ENCODE measurements around the gene NGF. TPM values are rescaled to one million over a fixed set of nuclear protein-coding genes. Genes with fewer than 3 reads are reported as not detected.

NGF gene
- total and polyA plus RNA-seq, 2 of the 4 experiments (the other 2 are of a cell fraction): 12.5 to 21.7 TPM

GRCh38 chr1:115242543-115242942 lies 95.5 kb downstream of the NGF start:
- no peak overlapping the region for H3K56ac ChIP-seq (ENCODE audit: extremely low read depth, insufficient read depth, low read length)
- no peaks in the 10 kb centered on the region for H3K27me3 ChIP-seq (ENCODE audit: control insufficient read depth, insufficient read depth, low read length)
- H4K20me1 ChIP-seq (ENCODE audit: insufficient read depth, low read length): no peaks in the 10 kb centered on the region
- ATAC-seq (ENCODE audit: low read depth) (no peak), DNase-seq (no peak)
- intact Hi-C loops (cut with micrococcal nuclease) (no loop called here), in situ Hi-C loops (cut with MboI; ENCODE audit: low sequenced_read_pairs) (no loop called here), dilution Hi-C loops (cut with HindIII; ENCODE audit: low sequenced_read_pairs, unreplicated experiment) (no loop called here)
- no peak overlapping the region for H2BK20ac ChIP-seq (ENCODE audit: low read depth, low read length)
- H3K27ac ChIP-seq (ENCODE audit: insufficient read depth, low read length): no peak overlapping the region
- no TSS peak for BruUV-seq (replicated peaks)
- H2BK15ac ChIP-seq (ENCODE audit: low read depth, low read length): no peak overlapping the region
- no peaks in the 10 kb centered on the region for H3K9me3 ChIP-seq (ENCODE audit: control insufficient read depth, insufficient read depth, low read length)
- no peak overlapping the region for H2AK5ac ChIP-seq (ENCODE audit: low read depth, low read length)
- H3K4me1 ChIP-seq (ENCODE audit: control insufficient read depth, insufficient read depth, low read length): peaks cover 6% of the 10 kb centered on the region
- WGBS, 2 experiments (ENCODE audit: extremely low coverage in 2 of 2, insufficient read length in 1 of 2): no CpG with 5 or more reads among the region's 1 CpG
- no peak overlapping the region for H3K23ac ChIP-seq (ENCODE audit: low read depth, low read length)
- no peak overlapping the region for H3K18ac ChIP-seq (ENCODE audit: low read depth, low read length)
- H2BK5ac ChIP-seq (ENCODE audit: low read depth, low read length, poor library complexity, severe bottlenecking): no peak overlapping the region
- no peak for TF ChIP-seq MXI1 (IDR thresholded peaks at IDR 0.05; ENCODE audit: borderline replicate concordance, low read depth, low read length)
- no peak for TF ChIP-seq POLR2A (IDR thresholded peaks at IDR 0.05; ENCODE audit: low read depth, low read length)
- TF ChIP-seq USF2 (IDR thresholded peaks at IDR 0.05; ENCODE audit: low read depth, low read length): no peak
- TF ChIP-seq CHD1 (IDR thresholded peaks at IDR 0.05; ENCODE audit: low read depth, low read length): no peak
- TF ChIP-seq FOS (IDR thresholded peaks at IDR 0.05; ENCODE audit: low read depth, low read length): no peak
- no peak overlapping the region for H3K9ac ChIP-seq (ENCODE audit: low read depth, low read length)
- no peak overlapping the region for H3K4ac ChIP-seq (ENCODE audit: low read depth, low read length)
- H2BK120ac ChIP-seq (ENCODE audit: low read depth, low read length): no peak overlapping the region
- H4K91ac ChIP-seq (ENCODE audit: insufficient read depth, low read depth, low read length): no peak overlapping the region
- POLR2A ChIA-PET (ENCODE audit: unreplicated experiment): no interaction called here
- no peaks in the 10 kb centered on the region for H3K36me3 ChIP-seq (ENCODE audit: control insufficient read depth, insufficient read depth, low read length)
- H3K4me2 ChIP-seq (ENCODE audit: low read depth, low read length): no peak overlapping the region
- H3K14ac ChIP-seq (replicated peaks; ENCODE audit: low read depth, low read length): no peak overlapping the region
- H2AK9ac ChIP-seq (replicated peaks; ENCODE audit: low read depth, low read length, poor library complexity): no peak overlapping the region
- peaks cover 2% of the 10 kb centered on the region; the same call in 1 of the 2 replicates for H3K9me1 ChIP-seq (ENCODE audit: insufficient read depth, low read length)
- H3K79me1 ChIP-seq (ENCODE audit: low read depth in 1 of 2, low read length in 2 of 2): no peaks in the 10 kb centered on the region
- no peak overlapping the region for H4K8ac ChIP-seq (ENCODE audit: low read depth in 2 of 2, low read length in 2 of 2)
- no peak overlapping the region for H3K4me3 ChIP-seq (ENCODE audit: insufficient read depth, low read depth, low read length)
- H2AFZ ChIP-seq (replicated peaks; ENCODE audit: low read length, poor library complexity): no peak overlapping the region
- CTCF ChIA-PET: no interaction called here
- no peak overlapping the region for H4K5ac ChIP-seq (ENCODE audit: low read depth, low read length)

Data from IMR-90 (cell line).